PC-3 (cell line): ENCODE results near the gene RAP1GAP. TPM values are rescaled to one million over a fixed set of nuclear protein-coding genes. Genes with fewer than 3 reads are reported as not detected.
A peak's percentile ranks its signal among the peaks of the same experiment; 100 is the strongest.

ENCODE experiments used
- ATAC-seq: fragments of 200-7000 bp; cut with Tn5 transposase; 2 replicates; pipeline ENCODE4 v1.9.1; 2020; ENCODE audit warnings: mild to moderate bottlenecking, moderate library complexity
- BruUV-seq: library from RNA; stranded (reverse); fragments of 400-500 nt; replicated peaks from 2 replicates; lab custom pipeline; 2021; lab: Mats Ljungman, UMichigan
- CTCF ChIA-PET: fragments of 300-600 bp; sonication (Branson Sonifier 250); formaldehyde crosslinking; loops from one replicate; lab custom pipeline; 2022; ENCODE audit warnings: antibody characterized with exemption; lab: Charles Lee
- POLR2A ChIA-PET: fragments of 300-600 bp; sonication (Branson Sonifier 250); formaldehyde crosslinking; loops from one replicate; lab custom pipeline; 2022; ENCODE audit warnings: antibody characterized with exemption; ENCODE audit not compliant: unreplicated experiment; lab: Charles Lee
- DNase-seq: peaks from one replicate; pipeline ENCODE4 v3.0.0-alpha.2; 2015
- H2AFZ ChIP-seq: fragments of 300-600 bp; sonication (generic); 2 replicates; pipeline ENCODE4 v1.6.0; 2016; ENCODE audit warnings: antibody characterized with exemption, low read length
- H3F3A ChIP-seq: fragments of 300-600 bp; sonication (generic); one replicate; pipeline ENCODE4 v1.6.0; 2017; ENCODE audit warnings: antibody characterized with exemption, low read length, control low read depth, mild to moderate bottlenecking; ENCODE audit not compliant: unreplicated experiment
- H3K27ac ChIP-seq: fragments of 300-600 bp; sonication (generic); 2 replicates; pipeline ENCODE4 v1.5.1; 2016; ENCODE audit warnings: mild to moderate bottlenecking, low read length
- H3K27me3 ChIP-seq: fragments of 300-600 bp; sonication (generic); 2 replicates; pipeline ENCODE4 v1.6.1; 2016; ENCODE audit warnings: low read length, mixed read lengths
- H3K36me3 ChIP-seq: fragments of 300-600 bp; sonication (generic); 2 replicates; pipeline ENCODE4 v1.6.1; 2016; ENCODE audit warnings: low read depth, mixed run types, low read length, mixed read lengths
- H3K4me1 ChIP-seq: fragments of 300-600 bp; sonication (generic); 2 replicates; pipeline ENCODE4 v1.5.1; 2016; ENCODE audit warnings: low read length; ENCODE audit not compliant: insufficient read depth
- H3K4me2 ChIP-seq: fragments of 300-600 bp; sonication (generic); 2 replicates; pipeline ENCODE4 v1.6.0; 2016; ENCODE audit warnings: low read length
- H3K4me3 ChIP-seq: fragments of 300-600 bp; sonication (generic); 2 replicates; pipeline ENCODE4 v1.5.1; 2016; ENCODE audit warnings: mild to moderate bottlenecking, low read length, mixed read lengths
- H3K79me2 ChIP-seq: fragments of 300-600 bp; sonication (generic); 2 replicates; pipeline ENCODE4 v1.6.1; 2017; ENCODE audit warnings: low read length, mixed read lengths
- H3K9ac ChIP-seq: fragments of 300-600 bp; sonication (generic); 2 replicates; pipeline ENCODE4 v1.6.0; 2016; ENCODE audit warnings: mild to moderate bottlenecking, low read length
- H3K9me2 ChIP-seq: fragments of 300-600 bp; sonication (generic); replicated peaks from 2 replicates; pipeline ENCODE4 v1.6.1; 2016; ENCODE audit warnings: mixed run types, low read length, mixed read lengths
- H3K9me3 ChIP-seq: fragments of 300-600 bp; sonication (generic); 2 replicates; pipeline ENCODE4 v1.6.1; 2016; ENCODE audit warnings: low read length, mixed read lengths
- H4K20me1 ChIP-seq: fragments of 300-600 bp; sonication (generic); 2 replicates; pipeline ENCODE4 v1.6.1; 2016; ENCODE audit warnings: low read length, mixed read lengths
- CTCF ChIP-seq: fragments of 300-600 bp; sonication (generic); conservative IDR thresholded peaks from 2 replicates; pipeline ENCODE4 v1.5.1; 2017; ENCODE audit warnings: antibody characterized with exemption, low read depth, mild to moderate bottlenecking, low read length
- EZH2 ChIP-seq: fragments of 300-600 bp; sonication (generic); IDR thresholded peaks from one replicate; pipeline ENCODE4 v1.6.1; 2017; ENCODE audit warnings: antibody characterized with exemption, mild to moderate bottlenecking, low read length; ENCODE audit not compliant: unreplicated experiment
- EZH2phosphoT487 ChIP-seq: fragments of 300-600 bp; sonication (generic); IDR thresholded peaks from 2 replicates; pipeline ENCODE4 v1.6.1; 2018; ENCODE audit warnings: mild to moderate bottlenecking, antibody characterized with exemption, low read length, borderline replicate concordance
- intact Hi-C: fragments of 100-400 bp; cut with micrococcal nuclease; formaldehyde crosslinking; loops from 2 replicates; pipeline ENCODE4 v1.9.0; 2023
- total RNA-seq: library from RNA; depleted of rRNA; stranded (reverse); fragments of >200 nt; gene quantifications from 2 replicates; pipeline ENCODE4 v1.2.3, GENCODE V29; 2014

Gene RAP1GAP
- total RNA-seq, 1 experiment from 2014 or later, result 12.1 TPM

- no TSS peak for BruUV-seq
- intact Hi-C loops, result loop anchor here (2.0 to 10.0 kb wide), 4 partner anchors 65 to 427 kb away; partner anchors contain the start of gene ALPL
- ChIA-PET POLR2A (no interaction called here), CTCF (interaction anchor here (0.6 kb wide), 1 partner anchor 19 kb away, joined by 3 read pairs; no protein-coding TSS in a partner anchor)
- H3K4me2 ChIP-seq, result peak overlapping the region; percentile 78
- H2AFZ ChIP-seq, result no peak overlapping the region
- ATAC-seq (peak; percentile 74), DNase-seq (peak; percentile 69)
- TF ChIP-seq CTCF, result peak; percentile 75
- no peak for TF ChIP-seq EZH2phosphoT487
- no peak for TF ChIP-seq EZH2
- H3K36me3 ChIP-seq, result no peaks in the 10 kb centered on the region
- no peak overlapping the region for H3K9ac ChIP-seq
- H3K4me1 ChIP-seq, result 0 out of 2 replicates have a peak, but pooled peaks cover 3% of the 10 kb centered on the region
- no peaks in the 10 kb centered on the region for H3K9me3 ChIP-seq
- H3F3A ChIP-seq, result no peaks in the 10 kb centered on the region
- no peaks in the 10 kb centered on the region for H3K79me2 ChIP-seq
- H3K9me2 ChIP-seq, result no peaks in the 10 kb centered on the region
- peak overlapping the region; percentile 47; the same call in 1 of the 2 replicates for H3K4me3 ChIP-seq
- H3K27ac ChIP-seq, result no peak overlapping the region
- no peaks in the 10 kb centered on the region for H4K20me1 ChIP-seq
- H3K27me3 ChIP-seq, result 0 out of 2 replicates have a peak, but pooled peaks cover 6% of the 10 kb centered on the region
These were observed 9.8 kb downstream of the RAP1GAP start for GRCh38 chr1:21659099-21659923.

DNA sequence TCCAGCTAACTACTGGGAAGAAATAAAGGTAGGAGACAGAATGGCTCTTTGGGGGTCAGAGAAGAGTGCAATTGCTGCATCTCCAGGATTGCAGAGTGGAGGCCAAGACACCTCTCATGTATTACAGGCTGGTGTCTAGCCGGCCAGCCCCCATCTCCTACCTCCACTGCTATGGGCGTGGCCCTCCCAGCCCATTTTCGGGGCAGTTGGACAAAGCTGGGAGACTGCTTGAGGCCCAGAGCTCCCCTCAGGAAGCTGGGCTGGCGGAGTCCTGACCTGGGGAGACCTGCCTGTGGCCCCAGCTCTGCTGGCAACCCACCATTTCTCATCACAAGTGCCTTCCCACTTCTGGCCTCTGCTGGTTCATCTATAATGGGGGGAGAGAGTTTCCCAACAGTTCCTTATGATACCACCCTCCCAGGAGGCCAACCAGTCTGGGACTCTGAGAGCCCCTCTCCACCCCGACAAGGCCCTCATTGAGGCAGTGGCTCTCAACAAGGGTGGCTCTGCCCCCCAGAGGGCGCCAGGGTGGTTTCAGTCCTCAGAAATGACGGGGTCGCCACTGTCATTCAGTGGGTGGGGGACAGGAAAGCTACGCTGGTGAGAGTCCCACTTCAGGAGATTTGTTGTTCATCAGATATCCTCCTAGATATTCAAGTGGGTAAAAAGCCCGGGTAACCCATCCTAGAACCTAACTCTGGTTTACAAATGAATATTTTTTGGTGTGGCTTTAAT lies 11.5 kb downstream of the RAP1GAP start:
- Histone ChIP-seq H3K9ac (no peak overlapping the region), H3K4me1 (0 out of 2 replicates have a peak, but pooled peaks cover 3% of the 10 kb centered on the region), H3K27ac (no peak overlapping the region), H3K79me2 (no peaks in the 10 kb centered on the region), H3K27me3 (0 out of 2 replicates have a peak, but pooled peaks cover 6% of the 10 kb centered on the region), H3F3A (no peaks in the 10 kb centered on the region), H4K20me1 (no peaks in the 10 kb centered on the region), H3K36me3 (no peaks in the 10 kb centered on the region), H3K4me3 (no peak overlapping the region), H3K4me2 (no peak overlapping the region), H3K9me3 (no peaks in the 10 kb centered on the region), H2AFZ (no peak overlapping the region), H3K9me2 (no peaks in the 10 kb centered on the region)
- ChIA-PET POLR2A (no interaction called here), CTCF (no interaction called here)
- intact Hi-C loops, result loop anchor here (2.0 to 10.0 kb wide), 4 partner anchors 63 to 425 kb away; partner anchors contain the start of gene ALPL
- no peak for DNase-seq
- no TSS peak for BruUV-seq
- TF ChIP-seq EZH2, result no peak
- no peak for TF ChIP-seq EZH2phosphoT487
- peak; percentile 34; the same call in 1 of the 2 replicates for TF ChIP-seq CTCF
- no peak for ATAC-seq
